ENCODE results near the gene FBXL19.

Gene FBXL19

DNA sequence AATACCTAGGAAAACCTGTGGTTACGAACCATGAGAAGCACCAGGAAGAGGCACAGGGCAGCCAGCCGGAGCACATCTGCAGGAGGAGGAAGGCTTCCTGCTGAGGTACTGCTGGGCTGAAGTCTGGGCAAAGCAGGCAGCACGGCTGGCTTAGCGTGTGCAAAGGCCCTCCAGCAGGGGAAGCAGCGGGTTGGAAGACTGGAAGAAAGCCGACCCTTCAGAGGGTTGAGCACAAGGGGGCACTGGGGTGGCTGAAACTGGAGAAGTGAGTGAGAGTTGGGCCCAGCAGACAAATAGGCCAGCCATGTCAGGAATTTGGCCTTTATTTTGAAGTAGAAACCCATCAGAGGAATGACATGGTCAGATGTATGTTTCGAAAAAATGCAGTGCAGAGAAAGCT is 49.5 kb downstream of the FBXL19 start:
- no peak overlapping the region for H3K27ac ChIP-seq (ENCODE audit: low read depth, low read length)
- no peaks in the 10 kb centered on the region for H4K20me1 ChIP-seq (ENCODE audit: low read depth, low read length)
- no peak overlapping the region for H3K4me3 ChIP-seq (ENCODE audit: insufficient read depth, low read length, poor library complexity, severe bottlenecking)
- H3K79me2 ChIP-seq (ENCODE audit: insufficient read depth, low read length) = no peaks in the 10 kb centered on the region
- H3F3A ChIP-seq (ENCODE audit: insufficient read depth) = no peaks in the 10 kb centered on the region
- H3K27me3 ChIP-seq (ENCODE audit: low read length) = no peaks in the 10 kb centered on the region
- no peak overlapping the region for H2AFZ ChIP-seq (ENCODE audit: low read depth, low read length, severe bottlenecking)
- 0 out of 2 replicates have a peak, but pooled peaks cover 2% of the 10 kb centered on the region for H3K36me3 ChIP-seq (ENCODE audit: low read length)
- no peak overlapping the region for H3K9ac ChIP-seq (ENCODE audit: low read length)
- TF ChIP-seq CTCF (IDR thresholded peaks at IDR 0.05; ENCODE audit: insufficient read depth, low read length, poor library complexity, severe bottlenecking) (no peak), EZH2phosphoT487 (conservative IDR thresholded peaks at IDR 0.05; ENCODE audit: low read length) (no peak)
- no peaks in the 10 kb centered on the region for H3K9me2 ChIP-seq (replicated peaks; ENCODE audit: insufficient read depth, low read length)
- H3K4me2 ChIP-seq (ENCODE audit: low read depth, low read length, poor library complexity, severe bottlenecking) = no peak overlapping the region
- no peaks in the 10 kb centered on the region for H3K9me3 ChIP-seq (ENCODE audit: insufficient read depth, low read length)

DNA sequence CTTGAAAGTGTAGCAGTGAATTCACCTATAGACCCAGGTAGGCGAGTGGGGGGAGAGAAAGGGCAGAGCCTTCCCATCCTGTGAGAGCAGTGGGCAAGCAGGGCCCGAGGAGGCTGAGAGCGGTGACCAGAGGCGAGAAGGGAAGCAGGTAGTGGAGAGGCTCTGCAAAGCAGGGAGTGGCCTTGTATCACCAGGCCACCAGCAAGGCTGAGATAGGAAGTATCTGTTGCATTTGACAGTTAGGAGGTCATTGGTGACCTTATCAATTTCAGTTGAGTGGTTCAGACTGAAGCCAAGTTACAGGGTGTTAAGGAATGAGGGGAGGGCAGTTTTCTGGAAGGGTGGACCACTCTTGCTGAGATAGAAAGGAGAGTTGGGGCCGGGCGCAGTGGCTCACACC is 51.0 kb downstream of the FBXL19 start:
- Histone ChIP-seq H3K4me2 (ENCODE audit: low read depth, low read length, poor library complexity, severe bottlenecking) (no peak overlapping the region), H3K79me2 (ENCODE audit: insufficient read depth, low read length) (no peaks in the 10 kb centered on the region), H3K9me3 (ENCODE audit: insufficient read depth, low read length) (no peaks in the 10 kb centered on the region), H3K36me3 (ENCODE audit: low read length) (0 out of 2 replicates have a peak, but pooled peaks cover 2% of the 10 kb centered on the region), H3K27ac (ENCODE audit: low read depth, low read length) (no peak overlapping the region), H3K27me3 (ENCODE audit: low read length) (no peaks in the 10 kb centered on the region), H3K4me3 (ENCODE audit: insufficient read depth, low read length, poor library complexity, severe bottlenecking) (no peak overlapping the region), H3K9me2 (replicated peaks; ENCODE audit: insufficient read depth, low read length) (no peaks in the 10 kb centered on the region), H4K20me1 (ENCODE audit: low read depth, low read length) (no peaks in the 10 kb centered on the region), H2AFZ (ENCODE audit: low read depth, low read length, severe bottlenecking) (no peak overlapping the region), H3K9ac (ENCODE audit: low read length) (no peak overlapping the region), H3F3A (ENCODE audit: insufficient read depth) (no peaks in the 10 kb centered on the region)
- no peak for TF ChIP-seq CTCF (IDR thresholded peaks at IDR 0.05; ENCODE audit: insufficient read depth, low read length, poor library complexity, severe bottlenecking)
- no peak for TF ChIP-seq EZH2phosphoT487 (conservative IDR thresholded peaks at IDR 0.05; ENCODE audit: low read length)

DNA sequence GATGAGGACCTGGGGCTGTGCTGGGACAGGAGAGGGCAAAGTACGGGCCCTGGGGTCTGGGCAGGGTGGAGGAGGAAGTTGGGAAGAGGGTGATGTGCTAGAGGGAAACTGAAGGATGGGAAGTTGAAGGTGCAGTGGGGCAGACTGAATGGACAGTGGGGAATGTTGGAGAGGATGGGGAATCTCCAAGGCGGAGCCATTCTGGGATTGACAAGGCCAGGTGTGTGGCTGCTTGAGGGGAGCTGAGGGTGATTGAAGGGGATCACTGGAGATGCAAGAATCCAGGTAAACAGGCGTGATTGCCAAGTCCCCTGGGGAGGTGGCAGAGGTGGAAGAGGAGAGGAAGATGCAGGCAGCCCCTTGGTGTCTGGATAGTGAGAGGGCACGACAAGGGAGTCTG is 53.1 kb downstream of the FBXL19 start:
- Histone ChIP-seq H3K9ac (ENCODE audit: low read length) (no peak overlapping the region), H3K27ac (ENCODE audit: low read depth, low read length) (no peak overlapping the region), H3K36me3 (ENCODE audit: low read length) (no peaks in the 10 kb centered on the region), H3K27me3 (ENCODE audit: low read length) (no peaks in the 10 kb centered on the region), H3K9me2 (replicated peaks; ENCODE audit: insufficient read depth, low read length) (no peaks in the 10 kb centered on the region), H3K4me3 (ENCODE audit: insufficient read depth, low read length, poor library complexity, severe bottlenecking) (no peak overlapping the region), H4K20me1 (ENCODE audit: low read depth, low read length) (no peaks in the 10 kb centered on the region), H3K9me3 (ENCODE audit: insufficient read depth, low read length) (no peaks in the 10 kb centered on the region), H3F3A (ENCODE audit: insufficient read depth) (no peaks in the 10 kb centered on the region), H3K4me2 (ENCODE audit: low read depth, low read length, poor library complexity, severe bottlenecking) (no peak overlapping the region), H3K79me2 (ENCODE audit: insufficient read depth, low read length) (no peaks in the 10 kb centered on the region), H2AFZ (ENCODE audit: low read depth, low read length, severe bottlenecking) (no peak overlapping the region)
- no peak for TF ChIP-seq CTCF (IDR thresholded peaks at IDR 0.05; ENCODE audit: insufficient read depth, low read length, poor library complexity, severe bottlenecking)
- TF ChIP-seq EZH2phosphoT487 (conservative IDR thresholded peaks at IDR 0.05; ENCODE audit: low read length) = no peak

All from SU-DHL-6 (cell line).